ENCODE measurements around the gene GPC6. TPM values are rescaled to one million over a fixed set of nuclear protein-coding genes. Genes with fewer than 3 reads are reported as not detected.

The GPC6 gene
- total RNA-seq, 1 donor from 2014 or later: 5.5 TPM

GRCh38 chr13:93936901-93937300 is 710.3 kb downstream of the GPC6 start:
- no peak for FAIRE-seq
- no peak for DNase-seq (ENCODE audit: low read depth)
- no peaks in the 10 kb centered on the region for H3K36me3 ChIP-seq (ENCODE audit: control insufficient read depth, insufficient read depth, low read length)
- H3K4me3 ChIP-seq (ENCODE audit: low read depth, low read length): no peak overlapping the region
- no peak for TF ChIP-seq CTCF (IDR thresholded peaks at IDR 0.05; ENCODE audit: insufficient read depth, low read length, severe bottlenecking)
- no peaks in the 10 kb centered on the region for H3K27me3 ChIP-seq (ENCODE audit: control insufficient read depth, insufficient read depth, low read length)

- Histone ChIP-seq H3K4me3 (ENCODE audit: low read depth, low read length) (no peak overlapping the region), H3K27me3 (ENCODE audit: control insufficient read depth, insufficient read depth, low read length) (no peaks in the 10 kb centered on the region), H3K36me3 (ENCODE audit: control insufficient read depth, insufficient read depth, low read length) (no peaks in the 10 kb centered on the region)
- no peak for DNase-seq (ENCODE audit: low read depth)
- FAIRE-seq: no peak
- no peak for TF ChIP-seq CTCF (IDR thresholded peaks at IDR 0.05; ENCODE audit: insufficient read depth, low read length, severe bottlenecking)
Observed at GRCh38 chr13:93941444-93941843, 714.8 kb downstream of the GPC6 start.

DNA sequence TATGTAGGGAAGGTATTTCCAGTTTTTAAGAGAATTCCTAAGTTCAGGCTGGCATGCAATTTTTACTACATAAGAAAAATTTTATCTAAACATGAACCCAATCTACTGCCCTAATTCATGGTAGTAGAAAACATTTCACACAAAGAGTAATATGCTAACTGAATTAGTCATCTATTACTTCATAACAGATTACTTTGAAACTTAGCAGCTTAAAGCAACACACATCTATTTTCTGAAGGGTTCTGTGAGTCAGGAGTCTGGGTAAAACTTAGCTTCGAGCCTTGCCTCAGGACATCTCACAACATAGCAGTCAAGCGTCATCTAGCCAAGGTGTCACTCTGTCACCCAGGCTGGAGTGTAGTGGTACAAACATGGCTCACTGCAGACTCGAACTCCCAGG is 715.4 kb downstream of the GPC6 start:
- Histone ChIP-seq H3K36me3 (ENCODE audit: control insufficient read depth, insufficient read depth, low read length) (no peaks in the 10 kb centered on the region), H3K4me3 (ENCODE audit: low read depth, low read length) (no peak overlapping the region), H3K27me3 (ENCODE audit: control insufficient read depth, insufficient read depth, low read length) (no peaks in the 10 kb centered on the region)
- FAIRE-seq (no peak), DNase-seq (ENCODE audit: low read depth) (peak; percentile 1)
- no peak for TF ChIP-seq CTCF (IDR thresholded peaks at IDR 0.05; ENCODE audit: insufficient read depth, low read length, severe bottlenecking)

DNA sequence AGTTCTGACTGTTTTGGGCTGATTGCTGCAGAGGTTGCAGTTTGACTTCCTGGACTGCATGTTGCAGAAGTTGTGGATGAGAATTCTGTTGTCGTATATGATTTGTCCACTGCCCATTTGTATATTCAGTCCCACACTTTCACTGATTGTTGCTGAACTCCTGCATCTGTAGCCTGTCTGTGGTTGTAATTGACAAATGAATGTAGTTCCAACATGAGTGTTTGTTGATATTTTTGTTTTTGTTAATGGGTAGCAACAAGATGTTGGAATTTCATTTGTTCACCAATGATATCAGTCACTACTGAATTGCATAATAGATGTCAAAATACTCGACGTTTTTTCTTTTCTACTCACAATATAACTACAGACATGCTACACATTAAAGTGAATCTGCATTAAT is 719.0 kb downstream of the GPC6 start:
- FAIRE-seq (no peak), DNase-seq (ENCODE audit: low read depth) (no peak)
- H3K27me3 ChIP-seq (ENCODE audit: control insufficient read depth, insufficient read depth, low read length): no peaks in the 10 kb centered on the region
- no peak for TF ChIP-seq CTCF (IDR thresholded peaks at IDR 0.05; ENCODE audit: insufficient read depth, low read length, severe bottlenecking)
- no peaks in the 10 kb centered on the region for H3K36me3 ChIP-seq (ENCODE audit: control insufficient read depth, insufficient read depth, low read length)
- no peak overlapping the region for H3K4me3 ChIP-seq (ENCODE audit: low read depth, low read length)

DNA sequence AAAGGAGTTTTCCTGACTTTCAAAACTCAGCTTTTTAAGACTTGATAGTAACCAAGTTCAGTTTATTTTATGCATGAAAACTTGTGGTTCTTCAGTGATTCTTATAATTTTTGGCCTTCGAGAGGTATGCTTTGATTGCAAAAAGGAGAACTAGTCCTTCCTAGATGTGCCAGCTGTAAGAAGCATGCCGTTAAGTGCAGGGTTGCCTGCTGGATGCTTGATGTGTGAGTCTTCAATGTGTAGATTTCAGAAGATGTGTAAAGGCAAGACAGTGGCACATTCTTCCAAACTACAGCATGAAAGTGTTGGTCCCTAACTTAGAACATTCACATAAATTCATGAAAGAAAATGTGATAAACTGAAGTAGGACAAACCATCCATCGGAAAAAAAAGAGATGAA is 720.4 kb downstream of the GPC6 start:
- FAIRE-seq (no peak), DNase-seq (ENCODE audit: low read depth) (no peak)
- H3K36me3 ChIP-seq (ENCODE audit: control insufficient read depth, insufficient read depth, low read length): no peaks in the 10 kb centered on the region
- TF ChIP-seq CTCF (IDR thresholded peaks at IDR 0.05; ENCODE audit: insufficient read depth, low read length, severe bottlenecking): no peak
- H3K4me3 ChIP-seq (ENCODE audit: low read depth, low read length): no peak overlapping the region
- H3K27me3 ChIP-seq (ENCODE audit: control insufficient read depth, insufficient read depth, low read length): no peaks in the 10 kb centered on the region

GRCh38 chr13:93947651-93948050 is 721.0 kb downstream of the GPC6 start:
- DNase-seq (ENCODE audit: low read depth): no peak
- Histone ChIP-seq H3K4me3 (ENCODE audit: low read depth, low read length) (no peak overlapping the region), H3K27me3 (ENCODE audit: control insufficient read depth, insufficient read depth, low read length) (no peaks in the 10 kb centered on the region), H3K36me3 (ENCODE audit: control insufficient read depth, insufficient read depth, low read length) (no peaks in the 10 kb centered on the region)
- no peak for FAIRE-seq
- TF ChIP-seq CTCF (IDR thresholded peaks at IDR 0.05; ENCODE audit: insufficient read depth, low read length, severe bottlenecking): no peak
